Measurements from ENCODE around the gene PPIE.

DNA sequence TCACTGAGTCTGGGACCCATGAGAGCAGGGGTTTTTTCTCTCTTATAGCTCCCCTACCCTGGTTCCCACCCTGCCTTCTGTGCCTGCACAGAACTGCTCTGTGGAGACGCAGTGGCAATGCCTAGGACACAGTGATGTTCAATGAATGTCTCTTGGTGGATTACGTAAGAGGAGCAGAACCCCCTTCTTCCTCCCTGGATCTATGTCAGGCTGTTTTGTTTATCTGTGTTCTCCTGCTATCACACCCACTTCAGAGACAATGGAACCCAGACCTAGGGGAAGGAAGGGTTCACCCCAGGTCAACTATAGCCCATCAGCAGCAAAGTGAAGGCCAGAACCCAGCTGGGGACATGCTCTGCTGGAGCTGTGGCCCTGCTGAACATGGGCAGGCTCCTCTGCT lies 49.5 kb upstream of the PPIE start:
- TF ChIP-seq, protein P1, sequence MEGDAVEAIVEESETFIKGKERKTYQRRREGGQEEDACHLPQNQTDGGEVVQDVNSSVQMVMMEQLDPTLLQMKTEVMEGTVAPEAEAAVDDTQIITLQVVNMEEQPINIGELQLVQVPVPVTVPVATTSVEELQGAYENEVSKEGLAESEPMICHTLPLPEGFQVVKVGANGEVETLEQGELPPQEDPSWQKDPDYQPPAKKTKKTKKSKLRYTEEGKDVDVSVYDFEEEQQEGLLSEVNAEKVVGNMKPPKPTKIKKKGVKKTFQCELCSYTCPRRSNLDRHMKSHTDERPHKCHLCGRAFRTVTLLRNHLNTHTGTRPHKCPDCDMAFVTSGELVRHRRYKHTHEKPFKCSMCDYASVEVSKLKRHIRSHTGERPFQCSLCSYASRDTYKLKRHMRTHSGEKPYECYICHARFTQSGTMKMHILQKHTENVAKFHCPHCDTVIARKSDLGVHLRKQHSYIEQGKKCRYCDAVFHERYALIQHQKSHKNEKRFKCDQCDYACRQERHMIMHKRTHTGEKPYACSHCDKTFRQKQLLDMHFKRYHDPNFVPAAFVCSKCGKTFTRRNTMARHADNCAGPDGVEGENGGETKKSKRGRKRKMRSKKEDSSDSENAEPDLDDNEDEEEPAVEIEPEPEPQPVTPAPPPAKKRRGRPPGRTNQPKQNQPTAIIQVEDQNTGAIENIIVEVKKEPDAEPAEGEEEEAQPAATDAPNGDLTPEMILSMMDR (IDR thresholded peaks at IDR 0.05; ENCODE audit: low read length), result no peak
- TF ChIP-seq EZH2 (optimal IDR thresholded peaks at IDR 0.05; ENCODE audit: low read depth, low read length), result no peak

All from MM.1S (cell line).